22Rv1 (cell line): Measurements from ENCODE around the gene CSNK2B.

Source experiments
- CTCF ChIP-seq: fragments of 450-650 bp; IDR thresholded peaks from 2 replicates; pipeline ENCODE4 v1.5.1; 2017; ENCODE audit warnings: mild to moderate bottlenecking
- ZFX ChIP-seq: fragments of 450-650 bp; IDR thresholded peaks from 2 replicates; pipeline ENCODE4 v1.6.1; 2017; ENCODE audit warnings: antibody characterized with exemption, borderline replicate concordance

GRCh38 chr6:31691078-31691463 is 25.2 kb downstream of the CSNK2B start:
- no peak for TF ChIP-seq ZFX
- TF ChIP-seq CTCF = no peak
